GM21723 (cell line): ENCODE results near the gene MAP4K3.
"Not testable (repeated sequence)": the region's sequence is repeated elsewhere in the genome, so short reads cannot be mapped to it uniquely, and the experiment has no call there.

Experiments
- ATAC-seq: cut with Tn5 transposase; IDR thresholded peaks from one replicate; pipeline ENCODE4 v1.9.1; 2021; ENCODE audit warnings: mild to moderate bottlenecking, moderate library complexity; ENCODE audit not compliant: unreplicated experiment

The MAP4K3 gene

GRCh38 chr2:39378968-39379367, 58.1 kb downstream of the MAP4K3 start:
- ATAC-seq: no peak

- peak; percentile 89 for ATAC-seq
Measured at GRCh38 chr2:39377226-39377939, 59.7 kb downstream of the MAP4K3 start.

GRCh38 chr2:39375917-39376316, 61.2 kb downstream of the MAP4K3 start:
- no peak for ATAC-seq

GRCh38 chr2:39373181-39373802, 63.8 kb downstream of the MAP4K3 start:
- no peak for ATAC-seq

- ATAC-seq: no peak
Measured at GRCh38 chr2:39370101-39370500, 67.0 kb downstream of the MAP4K3 start.

GRCh38 chr2:39368846-39369245, 68.2 kb downstream of the MAP4K3 start:
- no peak for ATAC-seq

- no peak for ATAC-seq
Measured at GRCh38 chr2:39368376-39368775, 68.7 kb downstream of the MAP4K3 start.

DNA sequence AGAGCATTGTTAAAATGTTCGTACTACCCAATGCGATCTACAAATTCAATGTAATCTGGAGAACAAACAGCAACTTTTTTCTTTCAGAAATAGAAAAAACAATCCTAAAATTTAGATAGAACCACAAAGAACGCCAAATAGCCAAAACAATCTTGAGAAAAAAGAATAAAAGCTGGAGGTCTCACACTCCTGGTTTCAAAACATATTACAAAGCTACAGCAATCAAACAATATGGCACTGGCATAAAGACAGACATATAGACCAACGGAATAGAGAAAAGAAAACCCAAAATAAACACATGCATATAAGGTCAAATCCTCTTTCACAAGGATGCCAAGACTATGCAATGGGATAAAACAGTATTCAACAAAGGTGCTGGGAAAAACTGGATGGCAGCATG, 74.5 kb downstream of the MAP4K3 start:
- no peak for ATAC-seq

GRCh38 chr2:39361511-39361910, 75.6 kb downstream of the MAP4K3 start:
- ATAC-seq: no peak

DNA sequence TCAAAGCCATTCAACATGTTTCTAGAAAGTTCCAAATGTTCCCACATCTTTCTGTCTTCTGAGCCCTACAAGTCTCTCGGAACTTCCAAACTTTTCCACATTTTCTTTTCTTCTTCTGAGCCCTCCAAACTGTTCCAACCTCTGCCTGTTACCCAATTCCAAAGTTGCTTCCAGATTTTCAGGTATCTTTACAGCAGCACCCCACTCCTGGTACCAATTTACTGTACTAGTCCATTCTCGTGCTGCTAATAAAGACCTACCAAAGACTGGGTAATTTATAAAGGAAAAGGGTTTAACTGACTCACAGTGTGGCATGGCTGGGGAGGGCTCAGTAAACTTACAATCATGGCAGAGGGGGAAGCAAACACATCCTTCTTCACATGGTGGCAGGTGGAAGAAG, 76.7 kb downstream of the MAP4K3 start:
- not testable (repeated sequence) for ATAC-seq

GRCh38 chr2:39359453-39360038, 77.5 kb downstream of the MAP4K3 start:
- no peak for ATAC-seq

- ATAC-seq: no peak
Measured at GRCh38 chr2:39356922-39357639, 80.0 kb downstream of the MAP4K3 start.

DNA sequence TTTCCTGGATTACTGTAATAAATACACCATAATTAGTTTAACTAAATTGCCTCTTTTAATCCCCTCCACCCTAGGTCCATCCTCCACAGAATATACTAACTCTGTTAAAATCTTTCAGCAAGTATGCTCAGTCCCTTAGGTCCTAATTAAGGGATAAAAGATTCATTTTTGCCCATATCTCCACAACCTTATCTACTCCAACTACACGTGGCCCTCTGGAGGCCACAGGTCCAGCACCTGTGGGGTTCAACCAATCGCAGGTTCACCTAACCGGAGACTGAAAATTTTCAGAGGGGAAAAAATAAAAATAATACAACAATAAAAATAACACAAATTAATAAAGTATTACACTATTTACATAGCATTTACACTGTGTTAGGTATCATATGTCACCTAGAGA, 86.4 kb downstream of the MAP4K3 start:
- ATAC-seq: no peak

- no peak for ATAC-seq
Measured at GRCh38 chr2:39338502-39338901, 98.6 kb downstream of the MAP4K3 start.

- no peak for ATAC-seq
Measured at GRCh38 chr2:39335930-39336329, 101.2 kb downstream of the MAP4K3 start.

DNA sequence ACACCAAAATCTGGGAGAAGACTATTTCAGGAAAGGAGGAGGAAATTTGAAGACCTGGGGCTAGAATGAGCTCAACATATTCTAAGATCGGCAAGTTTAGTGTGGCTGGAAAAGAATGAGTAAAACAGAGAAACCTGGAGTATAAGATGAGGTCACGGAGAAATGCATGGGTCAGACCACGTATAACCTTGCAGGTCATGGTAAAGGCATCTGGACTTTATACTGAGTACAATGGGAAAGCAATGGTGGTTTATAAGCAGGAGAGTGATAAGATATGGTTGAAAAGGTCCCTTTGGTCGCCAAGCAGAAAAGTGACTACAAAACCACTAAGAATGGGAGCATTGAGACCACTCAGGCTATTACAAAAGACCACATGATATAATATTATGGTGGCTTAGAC, 102.1 kb downstream of the MAP4K3 start:
- no peak for ATAC-seq

GRCh38 chr2:39334529-39334928, 102.6 kb downstream of the MAP4K3 start:
- no peak for ATAC-seq

- no peak for ATAC-seq
Measured at GRCh38 chr2:39326644-39327043, 110.4 kb downstream of the MAP4K3 start.

- no peak for ATAC-seq
Measured at GRCh38 chr2:39325966-39326365, 111.1 kb downstream of the MAP4K3 start.

GRCh38 chr2:39321056-39322035, 115.7 kb downstream of the MAP4K3 start:
- ATAC-seq: not testable (repeated sequence)
